ENCODE data around the gene ATP2A2.
"Not testable (repeated sequence)": the region's sequence is repeated elsewhere in the genome, so short reads cannot be mapped to it uniquely, and the experiment has no call there.

ATP2A2 gene

DNA sequence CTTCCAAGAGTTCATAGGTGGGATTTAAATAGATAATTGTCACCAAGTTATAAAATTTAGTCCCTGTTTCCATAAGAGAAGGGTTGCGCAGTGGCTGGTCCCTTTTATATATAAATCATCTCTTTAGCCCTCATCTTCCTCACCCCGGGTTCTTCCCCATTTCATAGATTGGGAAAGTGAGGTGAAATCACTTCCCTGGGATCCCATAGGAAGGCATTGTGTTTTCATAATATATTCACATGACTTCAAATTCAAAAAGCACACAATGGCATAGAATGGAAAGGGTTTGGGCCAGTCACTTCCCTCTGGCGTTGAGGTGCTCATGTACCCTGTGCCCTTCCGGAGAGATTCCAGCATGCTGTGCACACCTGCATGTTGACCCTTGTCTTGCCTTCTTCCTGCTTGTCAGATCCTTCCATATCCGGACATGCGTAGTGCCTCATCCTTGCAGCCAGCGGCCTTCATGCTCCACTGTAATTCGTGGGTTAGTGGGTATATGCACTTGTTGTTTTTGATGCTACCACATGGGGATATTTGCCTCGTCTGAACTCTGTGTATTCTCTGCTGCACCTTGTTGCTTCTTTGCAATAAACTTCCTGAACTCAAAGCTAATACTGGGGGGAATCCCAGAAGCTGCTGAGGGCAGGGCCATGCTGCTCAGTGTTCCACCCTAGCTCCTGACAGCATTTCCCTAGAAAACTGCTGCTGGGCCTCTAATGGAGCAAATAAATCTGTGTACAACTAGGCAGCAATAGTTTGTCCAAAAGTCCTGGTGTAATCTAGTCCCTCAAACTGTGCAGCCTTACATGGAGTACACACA is 62.9 kb downstream of the ATP2A2 start:
- no peak for DNase-seq

DNA sequence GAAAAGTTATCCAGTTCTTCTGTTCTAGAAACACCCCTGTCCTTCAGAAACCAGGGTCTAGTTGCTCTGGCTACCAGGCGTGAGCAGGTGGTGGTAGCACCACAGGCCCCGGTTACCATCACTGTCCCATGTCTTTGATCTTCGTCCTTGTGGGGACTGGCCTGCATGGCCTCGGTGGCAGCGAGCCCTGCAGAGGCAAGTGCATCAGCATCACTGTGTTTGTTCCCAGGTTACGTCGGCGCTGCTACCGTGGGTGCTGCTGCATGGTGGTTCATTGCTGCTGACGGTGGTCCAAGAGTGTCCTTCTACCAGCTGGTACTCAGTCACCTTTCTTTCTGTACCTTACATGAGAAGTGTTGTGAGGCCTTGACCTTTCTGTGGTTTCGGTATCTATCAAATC is 63.6 kb downstream of the ATP2A2 start:
- no peak for DNase-seq

DNA sequence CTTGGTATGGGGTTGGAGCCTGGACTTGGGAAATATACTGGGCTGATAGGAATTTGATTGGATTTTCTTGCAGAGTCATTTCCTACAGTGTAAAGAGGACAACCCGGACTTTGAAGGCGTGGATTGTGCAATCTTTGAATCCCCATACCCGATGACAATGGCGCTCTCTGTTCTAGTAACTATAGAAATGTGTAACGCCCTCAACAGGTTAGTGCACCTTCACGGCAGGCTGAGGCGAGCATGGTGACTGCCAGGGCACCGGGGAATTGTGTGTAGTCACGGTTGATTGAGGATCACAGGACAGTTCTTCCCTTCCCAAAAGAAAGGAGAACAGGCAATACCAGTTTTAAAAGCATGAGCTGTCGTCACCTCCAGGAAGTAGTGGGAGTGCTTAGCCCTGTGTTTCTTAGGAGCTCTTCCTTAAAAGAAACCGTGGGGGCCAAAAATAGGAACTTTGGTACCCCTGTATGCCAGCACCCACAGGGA is 64.2 kb downstream of the ATP2A2 start:
- no peak for DNase-seq

DNA sequence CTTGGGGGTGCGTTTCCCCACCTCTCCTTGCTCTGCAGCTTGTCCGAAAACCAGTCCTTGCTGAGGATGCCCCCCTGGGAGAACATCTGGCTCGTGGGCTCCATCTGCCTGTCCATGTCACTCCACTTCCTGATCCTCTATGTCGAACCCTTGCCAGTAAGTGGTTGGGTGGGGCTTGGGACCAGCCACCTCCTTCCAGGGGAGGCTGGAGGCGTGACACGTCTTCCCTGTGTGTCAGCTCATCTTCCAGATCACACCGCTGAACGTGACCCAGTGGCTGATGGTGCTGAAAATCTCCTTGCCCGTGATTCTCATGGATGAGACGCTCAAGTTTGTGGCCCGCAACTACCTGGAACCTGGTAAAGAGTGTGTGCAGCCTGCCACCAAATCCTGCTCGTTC is 64.9 kb downstream of the ATP2A2 start:
- DNase-seq, result no peak

DNA sequence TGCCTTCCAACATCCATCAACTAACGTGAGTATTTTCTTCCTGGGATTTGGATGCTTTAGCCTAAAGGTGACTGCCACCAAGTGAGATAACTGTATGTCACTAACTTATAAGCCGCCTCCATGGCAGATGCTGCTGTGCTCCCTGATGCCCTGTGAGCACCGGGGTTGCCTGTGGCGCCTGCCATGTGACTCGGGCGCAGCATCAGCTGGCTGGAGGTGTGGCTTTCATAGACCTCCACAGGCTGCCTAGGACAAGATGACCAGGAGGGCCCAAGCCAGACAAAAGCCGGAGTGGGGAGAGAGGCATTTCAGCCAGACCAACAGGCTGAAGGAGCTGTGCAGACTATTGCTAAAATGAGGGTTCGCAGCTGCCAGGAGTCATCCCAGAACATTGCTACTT is 66.7 kb downstream of the ATP2A2 start:
- no peak for DNase-seq

DNA sequence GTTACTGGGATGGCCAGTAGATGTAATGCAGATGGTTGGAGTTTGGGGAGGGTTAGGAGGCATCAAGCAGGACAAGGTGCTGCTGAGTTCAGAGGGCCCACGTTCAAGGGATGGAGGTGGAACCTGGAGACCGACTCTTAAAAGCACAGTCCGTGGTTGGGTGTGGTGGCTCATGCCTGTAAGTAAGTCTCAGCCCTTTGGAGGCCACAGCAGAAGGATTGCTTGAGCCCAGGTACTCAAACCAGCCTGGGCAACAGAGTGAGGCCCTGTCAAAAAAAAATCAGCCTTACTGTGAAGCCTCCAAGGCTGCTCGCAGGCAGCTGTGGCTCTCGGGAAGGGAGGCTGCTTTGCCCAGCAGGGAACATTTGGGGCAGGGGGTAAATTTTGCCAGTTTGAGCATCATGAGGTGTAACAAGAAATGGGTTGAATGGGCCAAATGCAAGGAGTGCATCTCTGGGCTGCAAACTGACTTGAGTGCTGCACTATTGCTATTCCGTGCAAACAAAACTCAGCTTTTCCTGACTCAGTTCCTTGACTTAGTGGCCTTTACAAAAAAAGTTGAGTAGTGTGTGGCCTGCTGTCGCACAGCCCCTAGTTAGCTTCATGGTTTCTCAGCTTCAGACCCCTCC is 67.5 kb downstream of the ATP2A2 start:
- no peak for DNase-seq

DNA sequence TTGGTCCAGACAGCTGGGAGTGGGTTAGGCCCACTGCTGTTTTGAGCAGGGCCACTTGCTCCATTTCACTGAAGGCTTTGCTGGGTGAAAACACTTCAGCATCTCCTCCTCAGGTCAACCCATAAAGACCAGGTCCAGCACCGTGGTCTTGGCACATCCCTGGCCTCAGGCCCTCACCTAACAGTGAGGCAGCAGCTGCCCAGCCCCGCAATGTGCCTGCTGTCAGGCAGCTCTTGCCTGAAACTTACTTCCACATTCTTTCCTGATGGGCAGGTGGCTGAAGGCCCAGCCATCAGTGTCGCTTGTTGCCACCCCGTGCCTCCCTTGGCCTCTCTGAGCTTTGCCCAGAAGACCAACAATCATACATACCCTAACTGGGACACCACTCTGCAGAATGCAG is 68.0 kb downstream of the ATP2A2 start:
- no peak for DNase-seq

DNA sequence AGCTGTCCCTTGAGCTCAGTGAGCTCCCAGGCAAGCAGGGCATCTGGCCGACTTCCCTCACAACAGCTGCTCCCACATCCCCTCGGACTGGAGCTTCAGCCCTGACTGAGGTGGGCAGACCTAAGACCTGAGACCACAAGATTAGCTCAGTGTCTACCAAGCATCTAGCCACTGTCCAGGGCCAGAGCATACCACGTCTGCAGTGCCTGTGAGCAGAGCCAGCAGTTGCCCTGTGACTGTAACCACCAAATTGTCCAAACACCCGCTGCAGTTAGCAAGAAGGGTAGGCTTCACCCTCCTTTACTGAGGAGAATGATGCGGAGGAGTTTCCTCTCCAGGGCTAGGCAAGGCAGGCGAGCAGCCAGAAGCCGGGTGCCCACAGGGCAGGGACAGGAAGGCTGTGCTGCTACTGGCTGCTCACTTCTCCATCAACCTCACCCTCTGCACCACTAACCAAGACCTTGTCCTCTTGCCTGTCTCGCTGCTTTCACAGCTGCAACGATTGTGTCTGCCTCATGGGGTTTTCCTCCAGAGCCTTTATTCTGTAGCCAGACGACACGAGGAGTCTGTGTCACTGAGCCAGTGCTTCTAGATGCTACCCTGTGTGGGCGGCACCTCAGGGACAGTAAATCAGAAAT is 68.6 kb downstream of the ATP2A2 start:
- DNase-seq, result no peak

DNA sequence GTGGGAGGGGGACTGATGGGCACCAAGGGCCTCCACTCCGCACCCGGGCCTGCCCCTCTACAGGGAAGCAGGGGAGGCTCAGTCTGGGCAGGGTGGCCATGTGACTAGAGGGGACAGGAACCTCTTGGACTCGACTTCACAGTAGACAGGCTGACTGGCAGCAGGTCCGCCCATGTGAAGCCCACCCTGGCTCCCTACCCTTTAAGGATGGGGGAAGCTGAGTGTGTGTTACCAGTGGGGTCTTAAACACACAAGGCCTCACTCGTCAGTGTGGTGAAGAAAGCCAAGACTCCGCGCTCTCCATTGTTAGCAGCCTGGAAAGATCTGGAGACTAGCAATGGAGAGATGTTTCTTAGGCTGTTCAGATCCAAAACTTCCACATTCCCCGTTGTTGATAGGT is 70.1 kb downstream of the ATP2A2 start:
- DNase-seq, result no peak

DNA sequence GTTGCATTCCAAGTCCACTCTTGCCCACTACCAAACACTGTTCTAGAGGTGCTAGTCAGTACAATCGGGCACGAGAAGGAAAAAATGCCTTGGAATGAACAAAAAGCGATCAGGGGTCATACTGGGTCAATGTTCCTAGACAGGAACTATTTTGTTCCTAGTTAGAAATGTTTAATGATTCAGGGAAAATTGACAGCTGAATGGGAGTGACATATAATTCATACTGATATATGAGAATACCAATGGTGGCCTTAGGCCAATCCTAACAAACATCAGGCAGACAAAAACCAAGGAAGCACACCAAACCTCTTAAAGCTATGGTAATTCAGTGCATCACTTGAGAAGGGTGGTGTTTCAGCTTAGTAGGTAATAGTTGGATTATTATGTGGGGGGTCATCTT is 71.4 kb downstream of the ATP2A2 start:
- no peak for DNase-seq

DNA sequence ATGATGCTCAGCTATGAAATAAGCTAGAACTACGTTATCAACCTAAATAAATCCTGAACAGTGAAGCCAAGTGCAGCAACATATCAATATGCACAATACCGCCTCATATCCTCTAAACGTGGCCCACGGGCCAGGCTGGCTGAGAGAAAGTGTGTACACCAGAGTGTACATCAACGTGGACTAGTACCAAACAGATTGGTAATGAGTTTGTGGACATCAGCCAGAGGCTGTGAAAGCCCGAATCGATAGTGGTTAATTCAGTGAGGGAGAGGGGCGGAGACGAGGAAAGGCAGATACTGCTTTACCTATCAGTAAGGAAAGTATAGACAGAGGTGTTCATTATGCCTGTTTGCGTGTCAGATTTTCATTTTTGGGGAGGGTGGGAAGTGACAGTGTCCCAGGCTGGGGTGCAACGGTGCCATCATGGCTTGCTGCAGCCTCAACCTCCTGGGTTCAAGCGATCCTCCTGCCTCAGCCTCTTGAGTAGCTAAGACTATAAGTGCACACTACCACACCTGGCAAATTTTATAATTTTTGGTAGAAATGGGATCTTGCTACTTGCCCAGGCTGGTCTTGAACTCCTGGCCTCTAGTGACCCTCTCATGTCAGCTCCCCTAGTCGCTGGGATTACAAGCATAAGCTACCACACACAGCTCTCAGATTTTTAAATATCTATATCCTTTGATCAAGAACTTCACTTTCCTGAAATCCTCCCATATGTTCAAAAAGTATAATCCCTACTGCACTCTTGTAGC is 72.3 kb downstream of the ATP2A2 start:
- no peak for DNase-seq

DNA sequence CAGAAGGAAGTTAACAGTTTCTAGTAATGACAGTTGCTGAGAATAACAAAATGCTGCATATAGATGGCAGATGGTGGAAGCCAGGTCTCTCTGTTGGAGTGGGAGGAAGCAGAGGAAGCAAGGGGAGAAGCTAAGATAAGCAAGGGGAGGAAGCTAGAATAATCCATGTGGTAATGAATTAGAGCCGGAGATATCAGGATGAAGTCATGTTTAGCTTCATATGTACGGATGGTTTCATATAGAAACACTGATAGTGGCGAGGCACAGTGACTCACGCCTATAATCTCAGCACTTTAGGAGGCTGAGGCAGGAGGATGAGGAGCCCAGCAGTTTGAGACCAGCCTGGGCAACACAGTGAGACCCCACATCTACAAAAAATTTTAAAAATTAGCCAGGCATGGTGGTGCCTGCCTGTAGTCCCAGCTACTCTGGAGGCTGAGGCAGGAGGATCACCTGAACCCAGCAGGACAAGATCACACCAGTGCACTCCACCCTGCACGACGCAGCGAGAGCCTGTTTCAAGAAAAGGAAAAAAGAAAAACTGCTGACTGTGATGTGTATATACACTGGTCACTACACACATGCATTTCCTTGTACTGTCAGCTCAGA is 73.2 kb downstream of the ATP2A2 start:
- no peak for DNase-seq

DNA sequence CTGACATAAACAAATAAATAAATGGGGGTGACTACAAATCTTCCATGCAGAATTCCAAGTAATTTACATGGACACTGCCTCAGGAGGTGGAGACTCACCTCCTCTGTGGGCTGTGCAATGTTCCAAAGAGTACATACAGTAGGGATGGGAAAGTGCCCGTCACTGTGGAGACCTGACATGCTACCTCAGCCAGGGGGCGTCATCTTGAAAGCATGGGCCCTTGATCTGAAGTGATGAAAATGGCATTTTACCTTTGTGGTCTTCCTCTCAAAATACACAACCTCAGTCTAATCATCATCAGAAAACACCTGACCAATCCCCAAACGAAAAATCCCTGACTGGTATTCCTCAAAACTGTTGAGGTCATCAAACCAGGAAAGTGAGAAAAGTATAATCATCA is 74.0 kb downstream of the ATP2A2 start:
- no peak for DNase-seq

DNA sequence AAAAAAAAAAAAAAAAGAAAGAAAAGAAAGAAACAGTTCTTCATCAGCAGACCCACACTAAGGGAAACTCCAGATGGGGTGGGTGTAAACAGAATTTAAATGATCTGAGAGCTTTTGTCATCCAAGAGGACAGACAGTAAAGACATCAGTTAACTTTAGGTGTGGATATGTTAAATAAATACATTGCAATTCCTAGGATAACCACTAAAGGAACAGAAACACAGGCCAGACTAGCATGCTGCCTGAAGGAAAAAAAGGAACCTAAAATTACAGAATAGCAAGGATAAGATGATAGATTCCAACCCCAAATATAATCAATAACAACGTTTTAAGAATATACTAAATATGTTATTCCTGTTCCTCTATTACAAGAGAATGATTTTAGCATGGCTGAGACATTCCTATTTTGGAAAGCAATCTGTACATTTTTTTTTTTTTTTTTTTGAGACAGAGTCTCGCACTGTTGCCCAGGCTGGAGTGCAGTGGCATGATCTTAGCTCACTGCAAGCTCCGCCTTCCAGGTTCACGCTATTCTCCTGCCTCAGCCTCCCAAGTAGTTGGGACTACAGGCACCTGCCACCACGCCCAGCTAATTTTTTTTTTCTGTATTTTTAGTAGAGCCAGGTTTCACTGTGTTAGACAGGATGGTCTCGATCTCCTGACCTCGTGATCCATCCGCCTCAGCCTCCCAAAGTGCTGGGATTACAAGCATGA is 77.5 kb downstream of the ATP2A2 start:
- DNase-seq, result not testable (repeated sequence)

DNA sequence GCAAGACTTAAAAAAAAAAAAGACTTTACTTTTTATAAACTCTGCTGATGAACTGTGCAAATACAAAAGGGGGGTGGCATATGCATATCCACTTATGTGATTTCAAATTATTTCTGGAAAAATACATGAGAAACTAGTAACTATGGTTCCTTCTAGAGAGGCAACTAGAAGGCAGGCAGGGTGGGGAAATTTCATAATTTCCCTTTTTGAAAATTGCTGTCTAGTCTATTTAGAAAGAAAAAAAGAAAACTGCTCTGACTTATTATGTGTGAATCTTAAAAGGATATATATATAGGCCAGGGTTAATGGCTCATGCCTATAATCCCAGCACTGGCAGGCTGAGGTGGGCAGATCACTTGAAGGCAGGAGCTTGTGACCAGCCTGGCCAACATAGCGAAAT is 80.2 kb downstream of the ATP2A2 start:
- DNase-seq, result no peak

DNA sequence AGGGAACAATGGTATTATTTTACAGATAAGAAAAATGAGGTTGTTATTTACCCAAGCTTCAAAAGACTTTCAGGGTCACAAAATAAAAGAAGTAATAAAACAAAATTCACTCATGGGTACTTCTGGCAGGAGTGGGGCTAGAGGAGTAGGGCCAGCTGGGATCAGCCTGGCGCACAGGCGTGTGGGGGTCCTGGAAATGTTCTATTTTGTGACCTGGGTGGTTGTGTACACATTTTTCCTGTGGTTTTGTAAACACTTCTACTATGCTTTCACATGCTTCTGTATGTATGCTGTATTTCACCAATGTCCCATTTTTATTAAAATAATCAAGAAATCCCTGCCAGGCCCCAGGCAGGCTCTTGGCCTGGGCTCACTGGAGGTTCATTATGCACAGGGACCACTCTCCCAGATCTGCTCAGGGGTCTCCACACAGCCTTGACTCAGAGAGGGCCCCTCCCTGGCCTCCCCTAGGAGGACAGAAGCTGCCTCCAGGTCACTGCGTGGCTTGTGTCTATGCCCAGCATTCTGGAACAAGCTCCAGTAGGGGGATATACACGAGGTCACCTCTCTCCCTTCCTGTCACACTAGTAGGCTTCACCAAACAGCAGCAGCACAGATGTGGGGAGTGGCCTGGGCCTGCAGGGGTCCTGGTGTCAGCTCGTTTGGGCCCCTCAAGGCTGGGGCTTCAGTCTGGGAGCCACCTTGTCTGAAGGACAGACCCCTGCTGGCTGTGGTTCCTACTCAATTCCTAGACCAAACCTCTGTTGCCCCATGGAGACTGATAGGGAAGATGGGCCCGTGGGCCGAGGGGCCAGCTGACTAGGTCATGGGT is 84.7 kb downstream of the ATP2A2 start:
- no peak for DNase-seq

DNA sequence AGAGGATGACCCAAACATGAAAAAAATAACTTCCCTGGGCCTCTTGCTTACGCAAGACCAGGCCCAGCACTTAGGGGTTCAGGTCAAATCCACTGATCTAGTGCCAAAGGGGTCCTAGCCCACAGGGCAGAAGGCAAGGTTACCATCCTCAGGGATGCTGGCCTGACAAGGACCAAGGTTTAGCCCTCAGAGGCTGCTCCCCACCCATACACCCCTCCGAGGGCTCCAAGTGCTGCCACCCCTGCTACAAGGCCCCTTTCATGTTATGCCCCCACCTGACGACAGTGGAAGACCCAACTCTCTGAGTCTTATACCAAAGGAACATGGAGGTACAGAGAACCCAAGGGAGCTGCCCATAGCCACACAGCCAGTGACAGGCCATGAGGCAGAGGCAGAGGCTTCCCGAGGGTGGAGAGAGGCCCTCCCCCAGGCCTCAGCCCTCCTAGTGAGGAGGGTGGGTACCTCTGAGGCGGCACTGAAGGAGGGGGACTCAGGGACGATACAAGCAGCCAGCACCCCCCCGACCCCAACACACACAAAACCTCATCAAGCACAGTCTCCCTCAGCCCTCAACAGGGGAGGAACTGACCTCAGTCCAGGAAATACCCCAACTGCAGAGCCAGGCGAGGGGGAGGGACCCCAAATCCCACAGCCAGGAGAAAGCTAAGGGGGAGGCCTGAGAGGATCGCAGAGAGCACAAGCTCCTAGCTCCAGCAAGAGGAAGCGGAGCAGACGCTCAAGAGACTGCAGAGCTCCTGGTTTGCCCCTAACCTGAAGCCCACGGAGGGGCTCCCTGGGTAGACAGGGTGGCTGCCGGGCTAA is 85.5 kb downstream of the ATP2A2 start:
- DNase-seq, result no peak

DNA sequence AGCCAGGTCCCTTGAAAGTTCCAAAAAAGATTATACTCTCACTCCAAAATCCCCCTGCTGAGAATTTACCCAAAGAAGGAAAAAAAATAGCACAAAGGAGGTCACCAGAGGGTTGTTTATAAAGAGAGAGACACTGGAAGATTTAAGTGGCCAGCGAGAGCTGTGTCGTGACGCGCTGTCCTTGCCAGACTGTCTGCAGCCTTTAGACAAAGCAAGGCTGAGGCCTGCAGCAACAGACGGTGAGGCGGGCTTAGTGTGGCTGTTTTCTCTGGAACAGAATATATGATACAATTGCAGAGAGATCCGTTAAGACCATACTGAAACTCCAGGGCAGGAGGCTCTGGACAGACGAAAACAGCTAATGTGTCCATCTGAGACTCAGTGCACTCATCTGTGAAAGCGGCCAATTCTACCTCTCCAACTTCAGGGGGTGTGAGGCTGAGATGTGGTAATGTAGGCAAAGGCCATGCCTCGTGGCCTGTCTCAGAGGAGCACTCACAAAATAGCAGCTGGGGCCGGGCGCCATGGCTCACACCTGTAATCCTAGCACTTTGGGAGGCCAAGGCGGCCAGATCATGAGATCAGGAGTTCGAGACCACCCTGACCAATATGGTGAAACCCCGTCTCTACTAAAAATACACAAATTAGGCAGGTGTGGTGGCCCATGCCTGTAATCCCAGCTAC is 86.3 kb downstream of the ATP2A2 start:
- no peak for DNase-seq

DNA sequence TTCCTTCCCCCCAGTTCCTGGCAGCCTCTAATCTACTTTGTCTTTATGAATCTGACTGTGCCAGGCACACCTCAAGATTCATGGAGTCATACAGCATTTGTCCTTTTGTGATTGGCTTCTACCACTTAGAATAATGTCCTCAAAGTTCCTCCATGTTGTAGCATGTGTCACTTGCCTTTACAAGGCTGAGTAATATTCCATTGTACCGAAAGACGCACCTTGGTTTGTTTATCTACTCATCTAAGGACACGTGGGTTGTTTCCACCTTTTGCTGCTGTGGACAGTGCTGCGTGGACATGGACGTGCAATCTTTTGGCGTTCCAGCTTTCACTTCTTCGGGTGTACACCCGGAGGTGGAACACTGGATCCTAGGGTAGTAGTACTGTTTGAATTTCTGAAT is 88.9 kb downstream of the ATP2A2 start:
- no peak for DNase-seq
